ENCODE measurements around the gene GALNT6.

The GALNT6 gene

DNA sequence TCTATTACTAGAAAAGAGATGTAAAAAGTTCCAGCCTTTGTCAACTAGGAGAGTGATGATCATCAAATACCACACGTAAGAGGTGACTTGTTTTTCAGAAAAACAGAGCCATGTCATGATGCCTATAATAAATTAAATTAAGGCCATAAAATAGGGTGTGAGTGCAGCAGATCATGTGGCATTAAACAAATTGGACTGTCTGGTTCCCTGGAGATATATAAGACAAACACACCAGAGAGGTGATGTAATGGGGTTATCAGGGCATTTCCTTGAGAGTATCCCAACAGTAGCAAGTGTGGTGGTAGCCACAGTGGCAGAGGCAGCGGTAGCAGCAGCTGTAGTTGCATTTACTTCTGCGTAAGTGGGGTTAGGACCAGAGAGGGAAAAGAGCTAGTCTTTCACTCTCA is 14.6 kb upstream of the GALNT6 start:
- no peak for DNase-seq (ENCODE audit: low spot score)

GRCh38 chr12:51404627-51405026 is 13.4 kb upstream of the GALNT6 start:
- no peak for DNase-seq (ENCODE audit: low spot score)

- no peak for DNase-seq (ENCODE audit: low spot score)
Observed at GRCh38 chr12:51403681-51404136, 12.5 kb upstream of the GALNT6 start.

DNA sequence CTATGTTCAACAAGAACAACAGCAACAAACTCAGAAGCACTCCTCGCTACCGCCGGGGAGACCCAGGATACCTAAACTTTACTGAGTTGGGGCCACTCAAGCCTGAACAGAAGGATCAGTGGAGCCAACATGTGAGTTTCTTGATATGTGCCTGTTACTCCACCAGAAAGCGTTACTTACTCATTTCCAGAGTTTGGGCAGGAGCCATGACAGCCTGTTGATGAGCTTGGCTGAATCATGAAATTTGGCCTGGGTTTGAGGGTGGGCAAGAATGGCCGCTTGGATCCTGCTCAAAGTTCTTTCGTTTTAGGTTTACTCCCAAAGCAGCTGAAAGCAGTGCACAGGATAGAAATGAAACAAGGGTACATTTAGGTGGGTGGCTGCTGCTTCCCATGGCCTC is 12.0 kb upstream of the GALNT6 start:
- DNase-seq (ENCODE audit: low spot score): no peak

DNA sequence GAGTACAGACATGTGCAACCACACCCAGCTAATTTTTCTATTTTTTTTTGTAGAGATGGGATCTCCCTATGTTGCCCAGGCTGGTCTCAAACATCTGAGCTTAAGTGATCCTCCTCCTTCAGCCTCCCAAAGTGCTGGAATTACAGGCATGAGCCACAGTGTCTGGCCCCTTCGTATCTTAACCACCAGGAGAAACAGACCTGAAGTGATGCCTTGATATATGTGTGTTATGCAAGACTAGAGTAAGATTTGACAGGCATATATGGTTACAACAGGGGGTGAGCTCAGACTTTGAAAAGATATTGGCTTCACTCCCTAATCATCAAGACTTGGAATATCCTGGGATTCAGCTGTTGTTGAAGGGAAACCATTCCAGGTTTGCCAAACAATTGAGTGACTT is 10.7 kb upstream of the GALNT6 start:
- no peak for DNase-seq (ENCODE audit: low spot score)

- DNase-seq (ENCODE audit: low spot score): no peak
Observed at GRCh38 chr12:51401486-51401885, 10.3 kb upstream of the GALNT6 start.

- DNase-seq (ENCODE audit: low spot score): no peak
Observed at GRCh38 chr12:51401020-51401419, 9.8 kb upstream of the GALNT6 start.

GRCh38 chr12:51399891-51400290 is 8.7 kb upstream of the GALNT6 start:
- no peak for DNase-seq (ENCODE audit: low spot score)

DNA sequence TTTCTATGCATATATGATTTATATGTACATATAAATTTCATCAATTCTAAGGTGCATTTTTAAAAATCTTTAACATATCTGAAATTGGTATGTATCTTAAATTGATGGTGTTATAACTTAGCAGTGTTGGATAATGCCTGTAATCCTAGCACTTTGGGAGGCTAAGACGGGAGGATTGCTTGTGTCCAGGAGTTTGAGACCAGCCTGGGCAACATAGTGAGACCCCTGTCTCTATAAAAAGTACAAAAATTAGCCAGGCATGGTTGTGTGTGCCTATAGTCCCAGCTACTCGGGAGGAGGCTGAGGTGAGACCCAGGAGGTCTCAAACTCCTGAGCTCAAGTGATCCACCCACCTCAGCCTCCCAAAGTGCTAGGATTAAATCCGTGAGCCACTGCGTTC is 6.5 kb upstream of the GALNT6 start:
- DNase-seq (ENCODE audit: low spot score): no peak

DNA sequence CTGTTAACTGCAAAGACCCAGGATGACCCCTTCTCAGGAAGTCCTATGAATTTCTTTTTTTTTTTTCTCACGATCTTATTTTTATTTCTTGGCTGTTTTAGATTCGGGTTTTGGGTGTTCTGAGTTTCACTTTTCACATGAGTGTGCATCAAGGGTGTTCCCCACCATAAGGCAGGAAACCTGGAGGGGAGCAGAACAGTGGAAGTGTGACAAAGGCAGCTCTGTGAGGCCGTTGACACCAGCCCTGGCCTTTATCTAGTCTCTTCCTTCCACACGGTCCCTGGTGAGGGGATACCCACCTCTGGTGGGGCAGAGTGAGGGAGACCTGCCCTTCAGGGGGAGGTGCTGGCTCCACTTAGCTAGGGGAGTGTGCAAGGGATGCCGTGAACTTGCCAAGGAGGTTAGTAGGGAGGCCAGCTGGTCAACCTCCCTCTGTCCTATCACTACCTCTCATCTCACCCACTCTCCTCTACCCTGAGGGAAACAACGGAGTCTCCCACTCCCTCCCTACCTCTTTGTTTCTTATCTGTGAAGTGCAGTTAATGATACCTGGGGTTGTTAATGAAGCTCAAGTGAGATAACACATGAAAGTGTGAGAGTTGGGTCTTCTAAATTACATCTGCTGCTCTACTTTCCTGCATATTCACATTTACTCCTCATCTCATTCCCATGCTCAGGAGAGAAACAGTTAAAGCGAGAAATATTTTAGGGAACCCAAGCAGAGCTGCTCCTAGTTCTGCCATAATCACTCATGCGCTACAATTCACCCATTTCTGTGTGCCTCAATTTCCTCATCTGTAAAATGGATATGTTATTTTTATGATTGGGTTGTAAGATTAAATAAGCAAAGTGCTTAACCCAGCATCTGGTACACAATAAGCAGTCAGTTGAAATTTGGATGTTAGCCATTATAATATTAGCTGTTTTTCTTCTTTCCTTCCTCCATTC is 4.4 kb upstream of the GALNT6 start:
- DNase-seq (ENCODE audit: low spot score): no peak

- DNase-seq (ENCODE audit: low spot score): peak; percentile 100
Observed at GRCh38 chr12:51393676-51394545, 2.7 kb upstream of the GALNT6 start.

- peak; percentile 78 for DNase-seq (ENCODE audit: low spot score)
Observed at GRCh38 chr12:51392556-51393237, 1.5 kb upstream of the GALNT6 start.

DNA sequence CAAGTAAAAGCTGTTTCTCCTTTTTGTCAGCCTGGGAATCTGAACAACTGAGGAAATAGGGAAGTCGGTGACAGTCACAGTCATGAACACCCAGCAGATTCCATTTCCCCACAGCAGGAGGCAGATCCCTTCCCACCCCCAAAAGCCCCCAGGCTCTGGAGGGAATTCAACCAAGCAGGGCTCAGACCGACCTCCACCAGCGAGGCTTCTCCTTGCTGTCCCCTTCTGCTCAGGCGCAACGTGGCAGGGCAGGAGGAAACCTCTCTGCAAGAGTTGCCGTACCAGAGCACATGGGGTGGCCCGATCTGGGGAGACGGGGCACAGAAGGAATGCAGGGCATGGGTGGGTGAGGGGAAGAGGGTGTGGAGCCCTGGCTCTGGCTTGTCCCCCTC is 319 bp downstream of the GALNT6 start:
- DNase-seq (ENCODE audit: low spot score): no peak

- DNase-seq (ENCODE audit: low spot score): peak; percentile 89
Observed at GRCh38 chr12:51390457-51390856, 749 bp downstream of the GALNT6 start.

- DNase-seq (ENCODE audit: low spot score): peak; percentile 87
Observed at GRCh38 chr12:51389302-51389999, 1.8 kb downstream of the GALNT6 start.

DNA sequence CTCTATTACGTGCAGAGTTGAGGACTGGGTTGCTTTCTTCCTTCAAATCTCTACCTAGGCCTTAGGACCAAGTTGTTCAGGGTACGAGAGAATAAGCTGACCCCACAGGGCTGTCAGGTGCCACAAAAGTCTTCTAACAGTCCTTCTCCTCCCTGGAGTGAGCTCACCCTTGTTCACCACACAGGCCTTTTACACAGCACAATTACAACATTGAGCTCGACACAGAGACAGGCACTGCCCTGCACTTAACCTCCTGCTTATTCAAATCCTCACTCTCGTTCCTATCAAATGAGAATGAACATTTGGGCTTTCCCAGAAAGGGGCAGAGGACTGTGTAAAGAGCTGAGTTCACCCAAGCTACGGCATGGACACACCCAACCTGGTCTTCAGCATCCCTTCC is 2.4 kb downstream of the GALNT6 start:
- no peak for DNase-seq (ENCODE audit: low spot score)

DNA sequence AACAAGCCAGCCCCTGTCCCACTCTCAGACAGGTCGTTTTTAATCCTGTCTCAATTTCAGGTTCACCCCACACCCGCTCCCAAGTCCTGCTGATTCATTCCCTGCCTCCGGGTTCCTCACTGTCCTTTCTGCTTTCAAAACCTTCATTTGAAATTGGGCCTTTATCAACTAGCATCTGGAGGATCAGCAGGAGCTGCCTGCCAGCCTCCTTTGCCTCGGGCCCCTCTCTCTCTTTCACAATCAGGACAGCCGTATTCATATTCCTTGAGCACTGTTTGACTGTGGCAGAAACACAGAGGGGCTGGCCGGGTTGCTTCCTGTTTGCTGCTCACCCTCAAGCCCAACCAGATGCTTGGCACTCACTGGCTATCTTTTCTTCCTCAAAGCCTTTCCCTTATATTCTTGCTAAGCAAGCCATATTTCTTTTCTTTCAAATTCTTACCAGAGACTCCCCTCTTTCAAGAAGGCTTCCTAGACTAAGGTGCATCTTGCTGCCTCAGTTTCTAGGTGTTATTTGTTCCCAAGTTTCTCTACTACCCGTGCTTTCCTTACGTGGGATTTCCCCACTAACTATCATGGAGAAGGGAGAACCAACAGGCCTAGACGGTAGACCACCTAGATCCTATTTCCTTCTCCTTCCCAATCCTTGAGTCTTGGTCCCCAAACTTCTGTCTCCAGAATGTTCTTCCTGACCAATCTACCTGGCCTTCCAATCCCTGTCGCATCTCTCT is 3.0 kb downstream of the GALNT6 start:
- no peak for DNase-seq (ENCODE audit: low spot score)

DNA sequence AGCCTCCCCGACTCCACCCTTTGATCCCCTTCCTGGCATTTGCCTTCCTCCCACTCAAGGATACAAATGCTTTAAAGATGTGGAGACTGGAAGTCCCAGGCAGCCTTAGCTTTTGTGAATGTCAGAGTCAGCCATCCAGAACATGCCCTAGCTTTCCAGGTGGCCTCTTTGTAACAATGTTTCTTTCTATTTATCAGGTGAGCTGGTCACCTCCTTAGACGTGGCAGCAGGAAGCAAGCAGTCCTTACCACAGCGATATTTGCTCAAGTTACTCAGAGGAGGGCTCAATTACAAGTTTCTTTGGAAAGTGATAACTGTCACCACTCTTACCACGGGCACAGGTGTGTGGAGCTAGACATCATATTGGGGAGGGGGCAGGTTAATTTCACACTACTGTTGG is 4.9 kb downstream of the GALNT6 start:
- no peak for DNase-seq (ENCODE audit: low spot score)

- DNase-seq (ENCODE audit: low spot score): peak; percentile 29
Observed at GRCh38 chr12:51383269-51383905, 7.8 kb downstream of the GALNT6 start.

DNA sequence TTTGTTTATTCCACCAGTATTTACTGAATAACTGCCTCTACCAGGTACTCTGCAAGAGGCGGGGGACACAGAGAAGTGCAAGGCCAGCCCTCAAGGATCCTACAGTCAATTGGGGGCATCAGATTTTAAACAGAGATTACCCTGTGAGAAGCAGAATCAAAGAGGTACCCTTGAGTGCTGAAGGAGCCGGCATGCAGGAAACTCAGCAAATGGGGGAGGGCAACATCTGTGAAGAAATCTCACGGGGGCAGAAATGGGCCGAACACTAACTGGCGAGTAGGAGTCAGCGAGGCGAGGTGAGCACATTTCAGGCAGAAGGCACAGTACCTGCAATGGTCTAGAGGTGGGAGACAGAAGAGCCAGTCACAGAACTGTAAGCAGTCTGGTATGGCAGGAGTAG is 9.0 kb downstream of the GALNT6 start:
- DNase-seq (ENCODE audit: low spot score): no peak

All from RKO (cell line).